DMS153 treated with DMSO at 0.1 percent for 48 hours (cell line): Measurements from ENCODE around the gene PLA2G5.
"Not testable (repeated sequence)": the region's sequence is repeated elsewhere in the genome, so short reads cannot be mapped to it uniquely, and the experiment has no call there.

Source experiments
- DNase-seq: peaks from one replicate; lab custom pipeline; 2025; ENCODE audit not compliant: unreplicated experiment; lab: John Stamatoyannopoulos, UW

The PLA2G5 gene

DNA sequence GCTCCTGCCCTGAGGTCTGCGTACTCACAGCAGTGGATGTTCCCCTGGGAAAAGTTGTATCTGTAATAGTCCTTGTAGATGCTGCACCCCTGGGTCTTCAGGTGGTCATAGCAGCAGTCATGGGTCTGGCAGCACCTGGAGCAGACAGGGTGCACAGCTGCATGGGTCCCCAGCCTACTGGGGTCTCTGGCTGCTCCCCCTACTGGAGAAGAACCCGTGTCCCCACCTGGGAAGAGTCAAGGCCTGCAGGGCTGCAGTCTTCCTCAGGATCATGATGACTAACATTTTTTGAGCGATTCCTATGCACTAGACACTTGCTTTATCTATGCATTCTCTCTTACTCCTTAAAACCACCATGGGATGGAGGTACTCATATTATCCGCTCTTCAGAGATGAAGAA lies 45.5 kb downstream of the PLA2G5 start:
- DNase-seq = no peak

DNA sequence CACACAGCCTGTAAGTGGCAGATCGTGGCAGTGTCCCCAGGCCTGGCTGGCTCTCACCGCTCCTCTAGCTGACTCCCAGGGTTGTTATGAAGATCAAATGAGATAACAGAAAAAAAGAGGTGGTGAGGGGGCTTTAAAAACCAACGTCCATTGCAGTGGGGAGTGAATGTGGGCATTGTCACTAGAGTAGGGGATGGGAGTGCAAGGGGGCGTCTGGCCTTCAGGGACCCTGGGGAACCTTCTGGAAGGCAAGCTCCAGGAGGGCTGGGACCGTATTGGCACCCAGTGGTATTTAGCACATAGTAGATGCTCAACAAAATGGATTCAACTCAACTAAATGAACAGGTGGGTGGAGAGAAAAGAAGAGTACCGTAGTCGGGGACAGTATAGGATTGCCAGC lies 45.9 kb downstream of the PLA2G5 start:
- no peak for DNase-seq

DNA sequence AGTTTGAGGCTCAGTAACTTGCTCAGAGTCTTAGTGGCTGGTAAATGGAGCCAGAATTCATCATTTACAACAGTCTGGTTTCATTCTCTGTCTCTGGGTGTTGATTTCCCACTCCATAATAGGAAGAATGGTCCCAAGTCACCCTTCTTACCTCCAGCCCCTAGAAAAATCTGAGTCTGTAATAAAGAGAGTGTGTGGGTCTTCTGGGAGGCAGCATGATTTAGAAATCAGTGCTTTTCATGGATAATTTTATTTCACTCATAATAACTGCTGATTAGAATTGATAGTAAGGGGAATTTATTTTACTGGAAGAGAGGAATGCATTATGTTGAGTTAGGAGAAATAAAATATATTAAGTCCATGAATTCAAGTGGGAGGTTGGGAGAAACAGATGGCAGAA lies 47.2 kb downstream of the PLA2G5 start:
- no peak for DNase-seq

- DNase-seq = no peak
Observed at GRCh38 chr1:20119347-20119746, 49.4 kb downstream of the PLA2G5 start, which contains the start of gene PLA2G2D. Gene PLA2G2D, minus strand, starts transcription at chr1:20119536. Its CDS starts 38 bp downstream, at chr1:20119498.

- DNase-seq = no peak
Observed at GRCh38 chr1:20120796-20121195, 50.8 kb downstream of the PLA2G5 start.

DNA sequence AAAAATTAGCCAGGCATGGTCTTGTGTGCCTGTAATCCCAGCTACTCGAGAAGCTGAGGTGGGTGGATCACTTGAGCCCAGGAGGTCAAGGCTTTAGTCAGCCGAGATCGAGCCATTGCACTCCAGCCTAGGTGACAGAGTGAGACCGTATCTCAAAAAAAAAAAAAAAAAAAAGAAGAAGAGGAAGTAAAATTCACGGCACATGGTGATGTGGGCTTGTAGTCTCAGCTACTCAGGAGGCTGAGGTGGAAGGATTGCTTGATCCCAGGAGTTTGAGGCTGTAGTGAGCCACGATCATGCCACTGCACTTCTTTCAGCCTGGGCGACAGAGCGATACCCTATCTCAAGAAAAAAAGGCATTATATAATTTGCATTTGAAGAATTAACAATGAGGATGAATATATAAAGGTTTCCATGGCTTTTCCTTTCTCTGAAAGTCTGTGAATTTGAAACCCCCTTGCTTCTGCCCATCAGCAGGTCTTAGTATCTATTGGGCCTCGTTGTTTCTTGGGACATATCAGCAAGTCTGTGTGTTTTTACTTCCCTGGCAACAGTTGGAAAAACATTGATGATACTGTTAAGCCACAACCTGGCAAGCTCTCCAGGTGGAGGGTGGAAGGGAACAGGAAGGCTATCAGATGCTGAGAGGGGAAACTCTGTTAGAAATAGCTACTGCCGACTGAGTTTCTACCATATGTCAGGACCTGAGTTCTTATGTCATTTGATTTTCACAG lies 53.9 kb downstream of the PLA2G5 start:
- DNase-seq = no peak

DNA sequence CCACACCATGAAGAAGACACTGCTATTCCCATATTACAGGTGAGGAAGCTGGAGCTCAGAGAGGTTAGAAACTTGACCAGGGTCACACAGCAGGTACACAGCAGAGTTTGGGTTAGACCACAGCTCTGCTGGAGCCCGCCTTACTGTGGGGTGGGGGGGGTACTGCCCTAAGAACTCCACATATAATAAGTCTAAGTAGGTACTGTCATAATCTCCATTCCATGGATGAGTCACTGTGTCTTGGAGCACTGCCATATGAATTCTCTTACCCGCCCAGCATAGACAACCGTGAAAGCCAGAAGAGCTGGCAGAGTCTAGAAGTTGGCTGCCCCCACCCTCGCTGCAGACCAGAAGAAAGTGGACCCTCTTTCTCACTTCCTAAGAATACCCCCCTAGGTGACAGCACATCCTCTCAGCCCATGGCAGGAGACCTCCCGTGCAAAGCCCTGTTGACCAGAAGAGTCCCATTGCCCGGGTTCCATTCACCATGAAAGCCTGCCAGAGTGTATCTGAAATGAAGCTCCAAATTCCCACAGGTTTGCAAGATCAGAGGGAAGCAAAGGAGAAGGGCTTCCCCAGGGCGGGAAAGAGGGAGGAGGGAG lies 54.6 kb downstream of the PLA2G5 start:
- no peak for DNase-seq

- no peak for DNase-seq
Observed at GRCh38 chr1:20125100-20125499, 55.1 kb downstream of the PLA2G5 start.

DNA sequence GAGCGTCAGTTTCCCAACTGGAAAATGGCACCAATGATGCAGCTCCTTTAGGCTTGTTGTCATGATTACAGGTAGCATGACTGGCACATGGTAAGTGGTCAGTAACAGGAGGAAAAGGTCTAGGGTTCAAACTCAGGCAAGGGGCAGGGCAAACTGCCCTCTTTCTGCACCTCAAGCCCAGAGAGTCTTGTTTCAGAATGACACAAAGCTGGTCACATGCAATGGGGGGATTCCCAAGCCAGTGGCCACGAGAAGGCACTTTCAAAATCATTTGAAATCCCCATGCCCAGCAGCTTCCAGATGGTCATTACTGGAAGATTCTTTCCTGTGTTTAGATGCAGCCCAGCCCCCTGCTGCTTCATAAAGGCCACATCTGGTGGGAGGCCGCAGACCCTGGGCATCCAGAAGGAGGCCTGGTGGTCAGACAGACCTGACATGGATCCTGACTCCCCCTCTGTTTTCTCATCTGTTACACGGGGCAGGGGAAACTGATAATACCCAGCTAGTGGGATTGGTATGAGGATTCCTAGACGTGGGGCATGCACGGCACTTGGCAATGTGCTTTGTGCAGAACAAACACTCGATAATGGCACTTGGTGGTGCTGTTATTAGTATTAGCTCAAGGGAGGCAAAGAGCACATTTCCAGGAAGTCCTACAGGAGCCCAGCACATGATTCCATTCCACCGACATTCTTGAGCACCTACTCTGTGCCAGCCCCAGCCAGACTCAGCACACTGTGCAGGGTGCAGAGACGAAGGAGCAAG lies 56.2 kb downstream of the PLA2G5 start:
- no peak for DNase-seq

- no peak for DNase-seq
Observed at GRCh38 chr1:20126806-20127440, 56.9 kb downstream of the PLA2G5 start.

- DNase-seq = not testable (repeated sequence)
Observed at GRCh38 chr1:20130518-20130917, 60.5 kb downstream of the PLA2G5 start.

GRCh38 chr1:20134995-20135394 lies 65.0 kb downstream of the PLA2G5 start:
- DNase-seq = no peak

DNA sequence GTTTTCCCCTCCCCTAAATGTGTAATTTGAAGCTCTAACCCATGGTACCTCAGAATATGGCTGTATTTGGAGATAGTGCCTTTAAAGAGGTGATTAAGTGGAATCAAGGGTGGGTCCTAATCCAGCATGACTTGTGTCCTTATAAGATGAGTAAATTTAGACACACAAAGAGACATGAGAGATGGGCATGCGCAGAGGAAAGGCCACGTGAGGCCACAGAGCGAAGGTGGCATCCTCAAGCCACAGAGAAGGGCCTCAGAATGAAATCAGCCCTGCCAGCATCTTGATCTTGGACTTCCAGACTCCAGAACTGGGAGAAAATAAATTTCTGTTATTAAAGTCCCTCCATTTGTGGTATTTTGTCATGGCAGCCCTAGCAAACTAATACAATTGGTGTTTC lies 66.3 kb downstream of the PLA2G5 start:
- no peak for DNase-seq

GRCh38 chr1:20137055-20137454 lies 67.1 kb downstream of the PLA2G5 start:
- DNase-seq = no peak

DNA sequence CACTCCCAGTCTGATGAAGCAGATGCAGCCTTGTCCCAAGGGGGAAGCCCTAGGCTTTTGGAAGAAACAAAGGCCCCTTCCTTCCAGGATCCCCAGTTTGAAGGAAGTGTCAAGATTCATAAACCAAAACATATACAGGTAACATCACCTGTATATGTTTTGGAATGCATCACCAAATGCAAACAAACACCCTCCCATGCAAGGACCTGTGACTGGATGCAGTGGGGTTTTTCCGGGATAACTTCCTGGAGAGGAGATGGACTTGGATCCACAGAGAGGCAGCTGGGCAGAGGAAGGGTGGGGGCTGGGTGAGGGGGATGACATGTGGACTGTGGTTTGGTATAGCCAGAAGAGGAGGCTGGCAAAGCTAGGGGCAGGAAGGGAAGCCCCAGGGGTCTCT lies 67.6 kb downstream of the PLA2G5 start:
- DNase-seq = no peak

DNA sequence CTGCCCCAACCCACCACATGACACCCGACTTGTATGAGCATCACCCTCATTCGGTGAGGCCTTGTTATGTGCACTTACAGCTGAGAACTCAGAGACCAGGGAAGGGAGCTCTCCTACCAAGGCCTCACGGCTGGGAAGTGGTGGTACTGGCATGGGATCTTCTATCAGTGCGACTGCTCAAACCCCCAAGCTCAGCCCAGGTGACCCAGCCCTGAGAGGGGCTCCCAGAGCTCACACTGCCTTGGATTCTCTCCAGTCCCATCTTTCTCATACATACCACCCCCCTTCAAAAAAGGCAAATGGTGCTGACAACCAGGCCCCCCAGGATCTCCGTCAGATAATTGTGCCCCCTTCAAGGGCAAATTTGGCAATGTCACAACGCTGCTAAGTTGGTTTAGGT lies 68.4 kb downstream of the PLA2G5 start:
- DNase-seq = no peak

- no peak for DNase-seq
Observed at GRCh38 chr1:20138961-20139550, 69.1 kb downstream of the PLA2G5 start, which contains the start of gene PLA2G2F. Gene PLA2G2F, plus strand, starts transcription at chr1:20139323. Its CDS starts 105 bp downstream, at chr1:20139428.

DNA sequence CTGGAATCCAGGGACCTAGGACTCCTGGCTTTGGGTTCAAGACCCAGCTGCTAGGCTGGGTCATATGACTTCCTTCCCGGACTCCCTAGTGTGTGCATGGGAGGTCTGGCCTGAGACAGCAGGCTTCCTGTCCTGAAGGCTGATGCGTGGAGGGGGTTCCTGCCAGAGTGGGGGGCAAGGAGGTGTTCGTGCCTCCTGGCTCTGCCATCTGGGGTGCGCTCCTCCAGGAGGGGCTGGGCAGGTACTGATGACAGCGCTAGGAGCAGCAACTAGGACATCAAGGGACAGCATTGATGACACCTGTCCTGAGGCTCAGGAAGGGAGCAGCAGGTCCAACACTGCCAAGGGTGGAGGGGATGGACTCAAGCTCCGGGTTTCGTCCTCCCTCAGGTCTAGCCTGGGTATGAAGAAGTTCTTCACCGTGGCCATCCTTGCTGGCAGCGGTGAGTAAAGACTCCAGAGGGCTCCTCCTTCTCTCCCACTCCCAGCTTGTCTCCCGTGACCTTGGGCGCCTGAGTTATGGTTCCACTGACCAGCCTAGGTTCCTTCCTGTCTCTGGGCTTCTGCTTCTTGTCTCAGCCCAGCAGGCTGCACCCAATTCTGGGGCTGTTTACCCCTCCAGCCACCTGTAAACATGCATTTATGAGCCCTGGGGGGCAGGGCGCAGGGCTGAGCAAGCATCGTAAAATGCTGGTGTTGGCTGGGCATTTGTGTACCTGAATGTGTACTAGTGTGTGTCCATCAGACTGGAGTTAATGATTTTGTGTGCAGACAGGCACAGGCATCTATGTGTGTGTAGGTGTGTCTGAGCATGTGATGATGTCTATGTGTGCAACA lies 70.0 kb downstream of the PLA2G5 start:
- no peak for DNase-seq

- no peak for DNase-seq
Observed at GRCh38 chr1:20141001-20141400, 71.0 kb downstream of the PLA2G5 start.

DNA sequence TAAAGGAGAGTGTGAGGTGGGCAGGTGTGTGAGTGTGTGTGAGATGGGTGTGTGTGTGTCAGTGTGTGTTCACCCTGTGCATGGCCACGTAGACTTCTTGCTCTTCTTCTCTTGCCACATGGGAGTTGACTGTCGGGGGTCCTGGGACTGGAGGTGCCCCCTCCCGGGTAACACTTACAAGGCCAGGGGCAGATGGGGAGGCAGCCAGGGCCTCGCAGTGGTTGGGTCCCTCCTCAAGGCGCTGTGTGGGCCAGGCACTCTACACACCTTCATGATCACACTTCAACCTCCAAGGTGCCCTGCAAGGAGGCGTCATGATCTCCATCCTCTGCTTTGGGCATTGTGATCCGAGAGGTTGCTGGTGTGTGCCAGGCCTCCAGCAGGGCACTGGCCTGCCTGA lies 71.5 kb downstream of the PLA2G5 start:
- DNase-seq = no peak
